ENCODE measurements around the gene RNASEH2B. TPM values are rescaled to one million over a fixed set of nuclear protein-coding genes. Genes with fewer than 3 reads are reported as not detected.

The RNASEH2B gene
- total RNA-seq, 1 experiment from 2014 or later, result 33.3 TPM

DNA sequence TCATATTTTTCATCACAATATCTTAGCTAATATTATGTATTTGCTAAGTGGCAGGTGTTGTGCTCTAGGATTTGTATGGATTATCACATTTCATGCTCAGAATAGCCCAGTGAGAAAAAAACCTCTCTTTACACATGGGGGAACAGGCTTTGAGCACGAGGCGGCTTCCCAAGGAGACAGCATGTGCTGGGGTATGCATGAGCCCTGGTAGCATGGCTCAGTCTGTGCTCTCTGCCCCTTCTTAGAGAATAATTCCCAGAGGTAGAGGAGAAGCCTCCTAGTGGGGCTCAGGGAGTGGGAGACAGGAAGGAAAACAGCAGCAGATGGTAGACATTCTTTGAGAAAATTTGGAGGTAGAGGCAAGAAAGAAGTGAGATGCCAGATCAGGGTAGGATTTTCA is 31.6 kb downstream of the RNASEH2B start (continued):
- no peak for TF ChIP-seq ZNF317 (CRISPR knock-in tag; IDR thresholded peaks at IDR 0.05; ENCODE audit: borderline replicate concordance, low read depth)
- TF ChIP-seq, protein P1, sequence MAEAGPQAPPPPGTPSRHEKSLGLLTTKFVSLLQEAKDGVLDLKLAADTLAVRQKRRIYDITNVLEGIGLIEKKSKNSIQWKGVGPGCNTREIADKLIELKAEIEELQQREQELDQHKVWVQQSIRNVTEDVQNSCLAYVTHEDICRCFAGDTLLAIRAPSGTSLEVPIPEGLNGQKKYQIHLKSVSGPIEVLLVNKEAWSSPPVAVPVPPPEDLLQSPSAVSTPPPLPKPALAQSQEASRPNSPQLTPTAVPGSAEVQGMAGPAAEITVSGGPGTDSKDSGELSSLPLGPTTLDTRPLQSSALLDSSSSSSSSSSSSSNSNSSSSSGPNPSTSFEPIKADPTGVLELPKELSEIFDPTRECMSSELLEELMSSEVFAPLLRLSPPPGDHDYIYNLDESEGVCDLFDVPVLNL (CRISPR knock-in tag; IDR thresholded peaks at IDR 0.05; ENCODE audit: borderline replicate concordance, low read depth), result no peak
- TF ChIP-seq, protein P2, sequence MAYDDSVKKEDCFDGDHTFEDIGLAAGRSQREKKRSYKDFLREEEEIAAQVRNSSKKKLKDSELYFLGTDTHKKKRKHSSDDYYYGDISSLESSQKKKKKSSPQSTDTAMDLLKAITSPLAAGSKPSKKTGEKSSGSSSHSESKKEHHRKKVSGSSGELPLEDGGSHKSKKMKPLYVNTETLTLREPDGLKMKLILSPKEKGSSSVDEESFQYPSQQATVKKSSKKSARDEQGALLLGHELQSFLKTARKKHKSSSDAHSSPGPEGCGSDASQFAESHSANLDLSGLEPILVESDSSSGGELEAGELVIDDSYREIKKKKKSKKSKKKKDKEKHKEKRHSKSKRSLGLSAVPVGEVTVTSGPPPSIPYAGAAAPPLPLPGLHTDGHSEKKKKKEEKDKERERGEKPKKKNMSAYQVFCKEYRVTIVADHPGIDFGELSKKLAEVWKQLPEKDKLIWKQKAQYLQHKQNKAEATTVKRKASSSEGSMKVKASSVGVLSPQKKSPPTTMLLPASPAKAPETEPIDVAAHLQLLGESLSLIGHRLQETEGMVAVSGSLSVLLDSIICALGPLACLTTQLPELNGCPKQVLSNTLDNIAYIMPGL (CRISPR knock-in tag; IDR thresholded peaks at IDR 0.05), result no peak
- TF ChIP-seq, protein P3, sequence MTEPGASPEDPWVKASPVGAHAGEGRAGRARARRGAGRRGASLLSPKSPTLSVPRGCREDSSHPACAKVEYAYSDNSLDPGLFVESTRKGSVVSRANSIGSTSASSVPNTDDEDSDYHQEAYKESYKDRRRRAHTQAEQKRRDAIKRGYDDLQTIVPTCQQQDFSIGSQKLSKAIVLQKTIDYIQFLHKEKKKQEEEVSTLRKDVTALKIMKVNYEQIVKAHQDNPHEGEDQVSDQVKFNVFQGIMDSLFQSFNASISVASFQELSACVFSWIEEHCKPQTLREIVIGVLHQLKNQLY (CRISPR knock-in tag; IDR thresholded peaks at IDR 0.05), result no peak

DNA sequence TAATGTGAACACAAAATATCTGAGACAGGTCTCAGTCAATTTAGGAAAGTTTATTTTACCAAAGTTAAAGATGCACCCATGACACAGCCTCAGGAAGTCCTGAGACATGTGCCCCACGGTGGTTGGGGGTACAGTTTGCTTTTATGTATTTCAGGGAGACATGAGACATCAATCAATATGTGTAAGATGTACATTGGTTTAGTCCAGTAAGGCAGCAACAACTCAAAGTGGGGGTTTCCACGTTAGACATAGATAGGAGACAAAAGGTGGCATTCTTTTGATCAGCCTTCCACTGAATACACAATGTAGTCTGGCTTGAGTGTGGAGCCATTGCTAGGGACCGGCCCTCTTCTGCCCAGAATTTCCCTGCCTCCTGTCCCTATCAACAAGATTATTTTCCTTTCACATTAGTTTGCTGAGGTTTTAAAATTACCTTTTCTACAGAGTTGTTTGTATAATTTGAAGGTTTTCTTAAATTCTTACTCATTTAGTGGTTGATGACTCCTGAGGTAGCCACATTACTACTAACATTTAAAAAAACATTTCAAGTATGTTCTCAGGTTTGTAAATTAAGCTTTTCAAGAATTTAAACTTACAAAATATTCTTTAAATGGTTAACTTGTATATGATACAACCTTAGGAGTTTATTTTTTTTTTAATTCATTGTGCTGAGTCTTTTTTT is 33.2 kb downstream of the RNASEH2B start:
- TF ChIP-seq, protein P4, sequence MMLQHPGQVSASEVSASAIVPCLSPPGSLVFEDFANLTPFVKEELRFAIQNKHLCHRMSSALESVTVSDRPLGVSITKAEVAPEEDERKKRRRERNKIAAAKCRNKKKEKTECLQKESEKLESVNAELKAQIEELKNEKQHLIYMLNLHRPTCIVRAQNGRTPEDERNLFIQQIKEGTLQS (CRISPR knock-in tag; conservative IDR thresholded peaks at IDR 0.05), result no peak
- TF ChIP-seq KAT7 (CRISPR knock-in tag; IDR thresholded peaks at IDR 0.05; ENCODE audit: borderline replicate concordance) (no peak), CREB1 (CRISPR knock-in tag; IDR thresholded peaks at IDR 0.05) (no peak), RORB (CRISPR knock-in tag; IDR thresholded peaks at IDR 0.05) (no peak), NFYB (CRISPR knock-in tag; conservative IDR thresholded peaks at IDR 0.05; ENCODE audit: low read depth) (no peak), ZNF138 (CRISPR knock-in tag; conservative IDR thresholded peaks at IDR 0.05) (no peak), RELA (CRISPR knock-in tag; IDR thresholded peaks at IDR 0.05; ENCODE audit: borderline replicate concordance) (no peak), FOXK1 (CRISPR knock-in tag; IDR thresholded peaks at IDR 0.05) (no peak), IRF2 (CRISPR knock-in tag; IDR thresholded peaks at IDR 0.05; ENCODE audit: borderline replicate concordance, low read depth) (no peak), ZNF416 (CRISPR knock-in tag; IDR thresholded peaks at IDR 0.05) (no peak)
- TF ChIP-seq, protein P5, sequence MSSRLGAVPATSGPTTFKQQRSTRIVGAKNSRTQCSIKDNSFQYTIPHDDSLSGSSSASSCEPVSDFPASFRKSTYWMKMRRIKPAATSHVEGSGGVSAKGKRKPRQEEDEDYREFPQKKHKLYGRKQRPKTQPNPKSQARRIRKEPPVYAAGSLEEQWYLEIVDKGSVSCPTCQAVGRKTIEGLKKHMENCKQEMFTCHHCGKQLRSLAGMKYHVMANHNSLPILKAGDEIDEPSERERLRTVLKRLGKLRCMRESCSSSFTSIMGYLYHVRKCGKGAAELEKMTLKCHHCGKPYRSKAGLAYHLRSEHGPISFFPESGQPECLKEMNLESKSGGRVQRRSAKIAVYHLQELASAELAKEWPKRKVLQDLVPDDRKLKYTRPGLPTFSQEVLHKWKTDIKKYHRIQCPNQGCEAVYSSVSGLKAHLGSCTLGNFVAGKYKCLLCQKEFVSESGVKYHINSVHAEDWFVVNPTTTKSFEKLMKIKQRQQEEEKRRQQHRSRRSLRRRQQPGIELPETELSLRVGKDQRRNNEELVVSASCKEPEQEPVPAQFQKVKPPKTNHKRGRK (CRISPR knock-in tag; IDR thresholded peaks at IDR 0.05; ENCODE audit: borderline replicate concordance), result no peak
- TF ChIP-seq, protein P6, sequence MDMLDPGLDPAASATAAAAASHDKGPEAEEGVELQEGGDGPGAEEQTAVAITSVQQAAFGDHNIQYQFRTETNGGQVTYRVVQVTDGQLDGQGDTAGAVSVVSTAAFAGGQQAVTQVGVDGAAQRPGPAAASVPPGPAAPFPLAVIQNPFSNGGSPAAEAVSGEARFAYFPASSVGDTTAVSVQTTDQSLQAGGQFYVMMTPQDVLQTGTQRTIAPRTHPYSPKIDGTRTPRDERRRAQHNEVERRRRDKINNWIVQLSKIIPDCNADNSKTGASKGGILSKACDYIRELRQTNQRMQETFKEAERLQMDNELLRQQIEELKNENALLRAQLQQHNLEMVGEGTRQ (CRISPR knock-in tag; IDR thresholded peaks at IDR 0.05), result no peak
- no peak overlapping the region for H3K27ac Mint-ChIP-seq
- no peak for DNase-seq (ENCODE audit: low spot score)
- no peak overlapping the region for H3K4me3 Mint-ChIP-seq
- H3K4me1 Mint-ChIP-seq, result peaks cover 6% of the 10 kb centered on the region
- no peaks in the 10 kb centered on the region for H3K27me3 Mint-ChIP-seq (ENCODE audit: low read depth)
- ChIA-PET POLR2A (no interaction called here), CTCF (no interaction called here)
- peaks cover 7% of the 10 kb centered on the region for H3K9me3 Mint-ChIP-seq
- peaks cover 12% of the 10 kb centered on the region for H3K36me3 Mint-ChIP-seq
- peak; percentile 80 for ATAC-seq

DNA sequence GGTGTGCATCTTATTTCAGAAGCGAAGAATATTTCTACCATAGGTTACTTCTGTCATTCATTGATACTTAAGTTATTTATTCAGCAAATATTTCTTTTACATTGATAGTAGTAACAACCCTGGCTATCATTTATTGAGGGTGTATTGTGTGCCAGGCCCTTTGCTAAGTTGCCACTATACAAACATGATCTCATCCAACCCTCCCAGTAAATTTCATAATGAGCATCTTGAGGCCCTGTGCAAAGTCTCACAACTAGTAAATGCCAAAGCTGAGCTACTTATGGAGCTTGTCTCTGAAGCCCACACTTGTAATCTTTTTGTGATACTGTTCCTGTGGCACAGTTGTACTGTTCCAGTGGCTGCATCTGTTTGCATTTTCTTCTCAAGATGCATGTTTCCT is 36.1 kb downstream of the RNASEH2B start:
- H3K9me3 Mint-ChIP-seq, result no peaks in the 10 kb centered on the region
- no peak for ATAC-seq
- CTCF ChIA-PET, result no interaction called here
- no peak for TF ChIP-seq SOX15 (CRISPR knock-in tag; IDR thresholded peaks at IDR 0.05)
- TF ChIP-seq CBFB (CRISPR knock-in tag; IDR thresholded peaks at IDR 0.05; ENCODE audit: low read depth), result no peak
- TF ChIP-seq, protein P7, sequence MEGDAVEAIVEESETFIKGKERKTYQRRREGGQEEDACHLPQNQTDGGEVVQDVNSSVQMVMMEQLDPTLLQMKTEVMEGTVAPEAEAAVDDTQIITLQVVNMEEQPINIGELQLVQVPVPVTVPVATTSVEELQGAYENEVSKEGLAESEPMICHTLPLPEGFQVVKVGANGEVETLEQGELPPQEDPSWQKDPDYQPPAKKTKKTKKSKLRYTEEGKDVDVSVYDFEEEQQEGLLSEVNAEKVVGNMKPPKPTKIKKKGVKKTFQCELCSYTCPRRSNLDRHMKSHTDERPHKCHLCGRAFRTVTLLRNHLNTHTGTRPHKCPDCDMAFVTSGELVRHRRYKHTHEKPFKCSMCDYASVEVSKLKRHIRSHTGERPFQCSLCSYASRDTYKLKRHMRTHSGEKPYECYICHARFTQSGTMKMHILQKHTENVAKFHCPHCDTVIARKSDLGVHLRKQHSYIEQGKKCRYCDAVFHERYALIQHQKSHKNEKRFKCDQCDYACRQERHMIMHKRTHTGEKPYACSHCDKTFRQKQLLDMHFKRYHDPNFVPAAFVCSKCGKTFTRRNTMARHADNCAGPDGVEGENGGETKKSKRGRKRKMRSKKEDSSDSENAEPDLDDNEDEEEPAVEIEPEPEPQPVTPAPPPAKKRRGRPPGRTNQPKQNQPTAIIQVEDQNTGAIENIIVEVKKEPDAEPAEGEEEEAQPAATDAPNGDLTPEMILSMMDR (IDR thresholded peaks at IDR 0.05), result no peak
- TF ChIP-seq CREB1 (CRISPR knock-in tag; IDR thresholded peaks at IDR 0.05), result no peak
- no peak for TF ChIP-seq ZNF121 (CRISPR knock-in tag; IDR thresholded peaks at IDR 0.05)
- TF ChIP-seq, protein P8, sequence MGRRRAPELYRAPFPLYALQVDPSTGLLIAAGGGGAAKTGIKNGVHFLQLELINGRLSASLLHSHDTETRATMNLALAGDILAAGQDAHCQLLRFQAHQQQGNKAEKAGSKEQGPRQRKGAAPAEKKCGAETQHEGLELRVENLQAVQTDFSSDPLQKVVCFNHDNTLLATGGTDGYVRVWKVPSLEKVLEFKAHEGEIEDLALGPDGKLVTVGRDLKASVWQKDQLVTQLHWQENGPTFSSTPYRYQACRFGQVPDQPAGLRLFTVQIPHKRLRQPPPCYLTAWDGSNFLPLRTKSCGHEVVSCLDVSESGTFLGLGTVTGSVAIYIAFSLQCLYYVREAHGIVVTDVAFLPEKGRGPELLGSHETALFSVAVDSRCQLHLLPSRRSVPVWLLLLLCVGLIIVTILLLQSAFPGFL (CRISPR knock-in tag; IDR thresholded peaks at IDR 0.05; ENCODE audit: borderline replicate concordance), result no peak
- TF ChIP-seq FOXK1 (CRISPR knock-in tag; IDR thresholded peaks at IDR 0.05), result no peak
- TF ChIP-seq ZBTB21 (CRISPR knock-in tag; IDR thresholded peaks at IDR 0.05; ENCODE audit: borderline replicate concordance), result no peak
- no peak for TF ChIP-seq TEAD4 (CRISPR knock-in tag; IDR thresholded peaks at IDR 0.05)

More for the DNA sequence above, 36.1 kb downstream of the RNASEH2B start:
- DNase-seq (ENCODE audit: low spot score), result no peak
- H3K36me3 Mint-ChIP-seq, result peaks cover 2% of the 10 kb centered on the region; the same call in 1 of the 2 replicates
- H3K27ac Mint-ChIP-seq, result no peak overlapping the region
- H3K27me3 Mint-ChIP-seq (ENCODE audit: low read depth), result no peaks in the 10 kb centered on the region
- POLR2A ChIA-PET, result no interaction called here
- no peak overlapping the region for H3K4me3 Mint-ChIP-seq
- H3K4me1 Mint-ChIP-seq, result peaks cover 6% of the 10 kb centered on the region
